Stimulated activated naive CD8-positive, alpha-beta T cell treated with anti-CD3 and anti-CD28 coated beads, Interleukin-15, Interleukin-2, amounts not matched to agents 100 U/mL and 50 U/mL, for 24 hours (primary cell): ENCODE results near the gene PHF21B.
"Not testable (repeated sequence)": the region's sequence is repeated elsewhere in the genome, so short reads cannot be mapped to it uniquely, and the experiment has no call there.

Experiments used
- ATAC-seq: fragments of 150-1000 bp; cut with Tn5 transposase; one replicate; pipeline ENCODE4 v1.10.0; 2021
- DNase-seq: peaks from one replicate; pipeline ENCODE4 v3.0.0; 2021

PHF21B gene

GRCh38 chr22:44871782-44872181, 138.0 kb downstream of the PHF21B start:
- DNase-seq, result no peak
- ATAC-seq, result no peak

DNA sequence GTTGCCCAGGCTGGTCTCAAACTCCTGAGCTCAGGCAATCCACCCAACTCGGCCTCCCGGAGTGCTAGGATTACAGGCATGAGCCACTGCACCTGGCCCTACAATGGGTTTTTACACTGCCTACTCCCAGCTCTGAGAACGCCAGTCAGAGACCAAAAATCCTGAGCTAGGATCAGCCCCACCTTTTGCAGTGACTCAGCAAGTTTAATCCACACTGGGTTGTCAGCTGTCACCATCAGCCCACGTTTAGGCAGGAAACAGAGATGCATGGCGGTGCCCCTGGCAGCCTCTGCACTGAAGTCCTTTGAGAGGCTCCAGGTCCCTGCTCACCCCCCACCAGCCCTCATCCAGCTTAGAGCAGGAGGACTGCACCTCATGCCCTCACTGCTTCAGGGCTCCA, 139.8 kb downstream of the PHF21B start:
- DNase-seq (no peak), ATAC-seq (no peak)

GRCh38 chr22:44869196-44869595, 140.6 kb downstream of the PHF21B start:
- ATAC-seq (no peak), DNase-seq (no peak)

DNA sequence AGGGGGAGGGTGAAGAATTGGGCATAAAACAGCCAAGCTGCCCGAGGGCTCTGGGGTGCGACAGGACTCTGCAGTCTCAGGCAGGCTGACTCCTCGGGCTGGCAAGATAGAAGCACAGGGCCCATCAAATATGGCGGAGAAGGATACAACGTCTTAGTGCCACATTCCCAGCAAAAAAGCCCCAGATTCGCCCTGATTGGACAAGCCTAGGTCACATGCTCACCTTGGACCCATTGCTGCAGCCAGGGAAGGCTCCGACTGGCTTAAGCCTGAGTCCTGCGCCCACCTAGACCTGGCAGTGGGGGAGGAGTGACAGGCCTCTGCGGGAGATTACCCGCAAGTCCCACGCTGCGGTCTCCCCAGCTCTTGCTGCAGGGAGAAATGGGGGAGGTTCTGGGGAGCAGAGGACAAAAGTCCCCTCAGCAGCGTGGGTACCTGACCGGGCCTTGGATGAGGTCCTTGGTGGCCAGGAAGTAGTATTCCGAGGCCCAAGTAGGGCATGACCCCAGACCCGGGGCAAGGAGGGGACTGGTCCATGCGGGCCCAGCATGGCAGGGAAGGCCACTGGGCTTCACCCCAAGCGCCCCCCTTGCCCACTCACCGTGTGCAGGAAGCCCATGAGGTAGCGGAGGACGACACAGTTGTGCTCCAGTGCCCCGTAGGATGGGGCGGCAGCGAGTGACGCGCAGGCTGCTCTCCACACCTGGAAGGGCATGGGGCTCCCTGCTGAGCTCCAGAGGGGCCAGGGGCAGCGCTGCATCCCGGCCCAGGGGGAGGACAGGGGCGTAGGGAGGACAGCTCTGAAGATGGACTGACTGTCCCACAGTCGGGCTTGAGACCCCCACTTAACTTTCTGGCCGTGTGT, 144.4 kb downstream of the PHF21B start:
- ATAC-seq (no peak), DNase-seq (no peak)

DNA sequence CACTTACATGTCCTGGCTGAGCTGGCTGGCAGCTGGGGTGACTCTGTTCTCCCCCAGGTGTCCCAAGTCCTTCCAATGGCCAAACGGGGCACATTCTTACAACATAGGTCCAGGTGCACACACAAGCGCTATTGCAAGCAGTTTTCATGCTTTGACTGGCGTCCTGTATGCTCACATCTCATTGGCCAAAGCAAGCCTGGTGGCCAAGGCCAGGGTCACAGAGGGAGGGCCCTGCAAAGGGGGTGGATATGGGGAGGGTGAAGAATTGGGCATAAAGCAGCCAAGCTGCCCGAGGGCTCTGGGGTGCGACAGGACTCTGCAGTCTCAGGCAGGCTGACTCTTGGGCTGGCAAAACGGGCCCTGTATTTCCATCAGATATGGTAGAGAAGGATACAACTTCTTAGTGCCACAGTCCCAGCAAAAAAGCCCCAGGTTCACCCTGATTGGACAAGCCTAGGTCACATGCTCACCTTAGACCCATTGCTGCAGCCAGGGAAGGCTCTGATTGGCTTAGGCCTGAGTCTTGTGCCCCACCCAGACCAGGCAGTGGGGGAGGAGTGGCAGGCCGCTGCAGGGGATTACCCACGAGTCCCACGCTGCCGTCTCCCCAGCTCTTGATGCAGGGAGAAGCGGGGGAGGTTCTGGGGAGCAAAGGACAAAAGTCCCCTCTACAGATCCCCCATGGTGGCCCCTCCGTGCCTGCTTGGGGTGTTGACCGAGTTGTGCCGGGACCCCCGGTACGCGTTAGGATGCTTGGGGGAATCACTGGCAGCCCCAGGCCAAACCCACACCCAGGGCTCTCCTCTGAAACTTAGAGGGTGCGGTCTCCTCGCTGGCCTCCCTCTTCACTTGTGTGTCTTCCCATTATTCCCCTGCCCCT, 146.6 kb downstream of the PHF21B start:
- no peak for DNase-seq
- ATAC-seq, result no peak

DNA sequence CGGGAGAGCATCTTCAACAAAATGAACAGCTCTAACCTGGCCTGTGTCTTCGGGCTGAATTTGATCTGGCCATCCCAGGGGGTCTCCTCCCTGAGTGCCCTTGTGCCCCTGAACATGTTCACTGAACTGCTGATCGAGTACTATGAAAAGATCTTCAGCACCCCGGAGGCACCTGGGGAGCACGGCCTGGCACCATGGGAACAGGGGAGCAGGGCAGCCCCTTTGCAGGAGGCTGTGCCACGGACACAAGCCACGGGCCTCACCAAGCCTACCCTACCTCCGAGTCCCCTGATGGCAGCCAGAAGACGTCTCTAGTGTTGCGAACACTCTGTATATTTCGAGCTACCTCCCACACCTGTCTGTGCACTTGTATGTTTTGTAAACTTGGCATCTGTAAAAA, 147.5 kb downstream of the PHF21B start:
- no peak for DNase-seq
- ATAC-seq, result no peak

DNA sequence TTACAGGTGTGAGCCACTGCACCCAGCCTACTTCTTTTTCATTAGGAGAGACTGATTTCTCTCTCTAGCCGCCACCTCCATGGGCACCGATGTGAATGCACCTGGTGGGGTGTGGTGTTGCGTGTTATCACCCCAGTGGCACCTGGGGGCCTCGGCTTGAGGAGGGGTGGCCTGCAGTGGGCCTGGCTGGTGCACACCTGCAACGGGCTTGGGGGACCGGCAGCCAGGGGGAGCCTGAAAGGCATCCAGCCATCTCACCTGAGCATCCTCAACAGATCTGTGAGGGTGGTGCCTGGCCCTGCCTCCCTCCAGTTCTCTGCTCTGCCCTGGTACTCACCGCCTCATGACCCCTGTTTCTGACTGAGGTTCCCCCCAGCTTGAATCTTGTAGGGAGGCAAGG, 148.6 kb downstream of the PHF21B start:
- DNase-seq (no peak), ATAC-seq (no peak)

DNA sequence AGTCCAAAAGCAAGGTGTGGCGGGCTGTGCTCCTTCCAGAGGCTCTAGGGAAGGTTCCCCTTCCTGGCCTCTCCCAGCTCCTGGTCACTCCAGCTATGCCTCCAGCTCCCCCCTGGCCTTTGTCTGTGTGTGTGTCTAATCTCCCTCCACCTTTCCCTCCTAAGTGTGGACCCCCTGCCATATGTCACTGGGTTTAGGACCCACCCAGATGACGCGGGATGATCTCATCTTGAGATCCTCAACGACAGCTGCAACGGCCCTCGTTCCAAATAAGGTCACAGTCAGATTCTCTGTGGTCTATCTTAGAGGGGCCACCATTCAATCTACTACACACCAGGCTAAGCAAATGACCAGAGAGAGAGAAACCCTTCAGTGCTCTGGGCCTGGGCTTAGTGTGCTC, 149.5 kb downstream of the PHF21B start:
- DNase-seq (no peak), ATAC-seq (no peak)

GRCh38 chr22:44859641-44860040, 150.2 kb downstream of the PHF21B start:
- no peak for ATAC-seq
- DNase-seq, result no peak

DNA sequence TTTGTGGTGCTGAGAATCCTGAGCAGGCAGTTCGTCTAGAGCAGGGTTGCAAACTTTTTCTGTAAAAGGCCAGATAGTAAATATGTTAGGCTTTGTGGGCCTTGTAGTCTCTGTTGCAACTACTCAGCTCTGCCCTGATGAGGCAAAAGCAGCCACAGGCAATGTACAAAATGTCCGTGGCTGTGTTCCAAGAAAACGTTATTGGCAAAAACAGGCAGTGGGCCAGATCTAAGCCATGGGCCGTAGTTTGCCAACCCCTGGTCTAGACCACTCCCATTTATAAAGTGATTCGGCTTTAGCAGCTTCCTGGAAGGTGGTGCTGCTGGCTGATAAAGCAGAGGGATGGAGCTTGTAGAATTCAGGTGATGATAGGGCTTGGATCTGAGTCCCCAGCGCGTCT, 151.0 kb downstream of the PHF21B start:
- DNase-seq, ATAC-seq: not testable (repeated sequence)

DNA sequence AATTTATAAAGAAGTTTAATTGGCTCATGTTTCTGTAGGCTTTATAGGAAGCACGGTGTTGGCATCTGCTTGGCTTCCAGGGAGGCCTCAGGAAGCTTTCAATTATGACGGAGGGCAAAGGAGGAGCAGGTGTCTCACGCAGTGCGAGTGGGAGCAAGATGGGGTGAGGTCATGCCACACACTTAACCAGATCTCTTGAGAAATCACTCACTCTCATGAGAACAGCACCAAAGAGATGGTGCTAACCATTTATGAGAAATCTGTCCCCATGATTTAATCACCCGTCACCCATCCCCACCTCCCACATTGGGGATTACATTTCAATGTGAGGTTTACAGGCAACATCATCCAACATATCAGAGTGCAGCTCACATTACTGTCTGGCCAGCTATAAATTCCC, 153.9 kb downstream of the PHF21B start:
- ATAC-seq (no peak), DNase-seq (no peak)

DNA sequence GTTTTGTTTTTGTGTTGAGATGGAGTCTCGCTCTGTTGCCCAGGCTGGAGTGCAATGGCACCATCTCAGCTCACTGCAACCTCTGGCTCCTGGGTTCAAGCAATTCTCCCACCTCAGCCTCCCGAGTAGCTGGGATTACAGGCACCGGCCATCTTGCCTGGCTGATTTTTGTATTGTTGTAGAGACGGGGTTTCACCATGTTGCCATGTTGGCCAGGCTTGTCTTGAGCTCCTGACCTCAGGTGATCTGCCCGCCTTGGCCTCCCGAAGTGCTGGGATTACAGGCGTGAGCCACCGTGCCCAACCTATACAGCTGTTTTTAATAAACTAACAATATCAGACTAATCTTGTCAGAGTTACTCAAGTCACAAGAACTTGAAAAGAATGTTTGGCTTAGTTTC, 155.2 kb downstream of the PHF21B start:
- DNase-seq, ATAC-seq: not testable (repeated sequence)

- DNase-seq (no peak), ATAC-seq (no peak)
These were observed 158.9 kb downstream of the PHF21B start for GRCh38 chr22:44850946-44851345.

DNA sequence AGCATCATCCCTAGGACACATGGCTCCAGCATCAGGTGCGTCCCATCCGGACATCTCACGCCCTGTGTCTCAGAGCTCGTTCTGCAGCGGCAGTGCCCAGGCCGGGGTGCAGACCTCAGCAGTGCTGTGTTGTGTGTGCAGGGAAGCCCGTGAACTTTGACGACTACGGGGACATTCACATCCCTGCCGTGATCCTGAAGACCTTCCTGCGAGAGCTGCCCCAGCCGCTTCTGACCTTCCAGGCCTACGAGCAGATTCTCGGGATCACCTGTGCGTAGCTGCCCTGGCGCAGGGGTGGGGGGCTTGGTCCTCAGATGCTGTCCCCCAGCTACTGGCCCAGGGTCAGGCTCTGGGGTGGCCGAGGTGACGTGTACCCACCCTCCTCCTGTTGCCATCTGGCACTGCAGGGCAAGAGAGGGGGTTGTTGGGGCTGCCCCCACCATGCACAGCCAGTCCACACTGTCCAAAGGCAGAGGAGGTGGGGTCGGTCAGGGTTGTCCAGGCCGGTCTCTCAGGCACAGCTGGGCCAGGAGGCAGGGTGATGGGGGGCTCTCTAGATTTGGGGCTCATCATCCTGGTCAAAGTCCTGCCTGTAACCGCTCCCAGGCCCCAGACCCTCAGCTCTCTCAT, 160.9 kb downstream of the PHF21B start:
- ATAC-seq, result no peak
- no peak for DNase-seq

DNA sequence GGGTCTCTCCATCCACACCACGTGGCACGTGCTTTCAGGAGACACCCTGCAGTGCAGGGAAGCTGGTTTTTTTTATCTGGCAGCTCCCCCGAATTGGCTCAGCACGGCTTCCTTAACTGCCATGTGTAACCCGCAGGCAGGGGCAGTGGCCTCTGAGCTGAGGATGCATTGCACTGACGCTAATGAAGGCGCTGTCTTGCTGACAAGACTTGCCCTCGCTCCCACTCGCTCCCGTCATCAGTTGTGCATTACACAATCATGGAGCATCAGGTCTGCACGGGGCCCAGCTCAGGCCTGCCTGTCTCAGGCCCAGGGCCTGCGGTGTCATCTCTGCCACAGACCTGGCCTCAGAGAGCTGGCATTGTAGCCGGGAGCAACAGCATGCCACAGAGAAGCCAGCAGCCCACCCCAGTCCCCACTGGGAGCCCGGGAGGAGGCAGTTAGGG, 161.5 kb downstream of the PHF21B start:
- ATAC-seq (no peak), DNase-seq (no peak)

- DNase-seq, result no peak
- no peak for ATAC-seq
These were observed 161.9 kb downstream of the PHF21B start for GRCh38 chr22:44847892-44848291.

- DNase-seq (no peak), ATAC-seq (no peak)
These were observed 162.4 kb downstream of the PHF21B start for GRCh38 chr22:44847380-44847779.

GRCh38 chr22:44846726-44847275, 163.0 kb downstream of the PHF21B start:
- DNase-seq (no peak), ATAC-seq (no peak)

- DNase-seq (no peak), ATAC-seq (no peak)
These were observed 163.7 kb downstream of the PHF21B start for GRCh38 chr22:44845796-44846720.

- DNase-seq (no peak), ATAC-seq (no peak)
These were observed 164.6 kb downstream of the PHF21B start for GRCh38 chr22:44845191-44845590.

DNA sequence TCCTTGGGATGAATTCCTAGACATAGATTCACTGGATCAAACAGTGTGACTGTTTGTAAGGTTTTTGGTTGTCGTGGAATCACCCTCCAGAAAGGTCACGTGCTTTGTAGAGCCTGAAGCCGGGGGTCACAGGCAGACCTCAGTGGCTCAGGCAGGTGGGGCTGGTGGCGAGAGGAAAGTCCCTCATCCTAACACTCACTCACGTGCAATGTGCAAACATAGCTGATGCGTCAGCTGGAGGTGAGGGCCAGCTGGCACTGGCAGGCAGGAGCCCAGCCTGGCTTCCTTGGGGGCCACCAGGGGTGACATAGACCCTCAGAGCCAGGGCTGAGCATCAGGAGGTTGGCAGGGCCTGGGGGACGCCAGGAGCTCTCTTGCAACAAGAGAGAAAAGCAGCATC, 167.4 kb downstream of the PHF21B start:
- DNase-seq (no peak), ATAC-seq (no peak)
